Measurements from ENCODE around the gene ERC2.

ERC2 gene

DNA sequence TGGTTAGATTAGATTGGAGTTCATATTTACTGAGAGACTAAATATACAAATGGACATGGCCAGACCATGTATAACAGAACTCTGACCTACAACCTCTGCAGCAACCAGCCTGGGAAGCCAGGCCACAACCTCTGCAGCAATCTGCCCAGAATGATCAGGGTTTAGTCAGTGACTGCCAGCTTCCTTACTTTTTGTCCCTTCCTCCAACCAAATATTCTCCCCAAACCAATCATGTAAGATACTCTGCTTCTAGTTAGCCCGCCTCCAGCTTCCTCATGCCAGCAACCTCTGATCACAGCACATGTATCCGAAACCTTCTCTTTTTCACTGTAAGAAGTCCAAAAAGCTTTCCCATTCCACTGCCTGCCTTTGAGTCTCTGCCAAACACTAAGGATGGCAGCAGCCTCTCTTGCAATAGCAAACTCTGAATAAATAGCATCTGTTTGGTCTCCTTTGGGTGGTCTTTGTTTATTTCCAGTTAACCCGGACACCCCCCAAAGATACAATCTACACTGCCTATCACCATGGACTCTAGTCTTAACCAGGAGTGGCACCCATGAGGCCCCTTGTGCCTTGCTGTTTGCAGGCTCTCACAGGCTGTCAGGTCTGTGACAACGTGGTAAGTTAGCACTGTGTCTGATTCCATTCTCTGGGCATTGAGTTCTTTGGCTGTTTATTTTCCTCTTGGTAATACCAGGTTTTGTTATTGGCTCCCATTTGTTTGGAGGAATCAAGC, 102.2 kb downstream of the ERC2 start:
- H3K9ac ChIP-seq (ENCODE audit: low read length), result no peak overlapping the region
- no peaks in the 10 kb centered on the region for H3K27me3 ChIP-seq (ENCODE audit: control insufficient read depth, insufficient read depth, low read length)
- no peak overlapping the region for H3K4me3 ChIP-seq (ENCODE audit: low read length)
- H3K9me3 ChIP-seq (ENCODE audit: control insufficient read depth, low read depth, low read length), result no peaks in the 10 kb centered on the region
- H3K4me1 ChIP-seq (ENCODE audit: control insufficient read depth, low read depth, low read length), result peaks cover 19% of the 10 kb centered on the region
- H3K27ac ChIP-seq (ENCODE audit: low read length), result no peak overlapping the region
- no peaks in the 10 kb centered on the region for H3K36me3 ChIP-seq (ENCODE audit: control insufficient read depth, low read depth, low read length)

DNA sequence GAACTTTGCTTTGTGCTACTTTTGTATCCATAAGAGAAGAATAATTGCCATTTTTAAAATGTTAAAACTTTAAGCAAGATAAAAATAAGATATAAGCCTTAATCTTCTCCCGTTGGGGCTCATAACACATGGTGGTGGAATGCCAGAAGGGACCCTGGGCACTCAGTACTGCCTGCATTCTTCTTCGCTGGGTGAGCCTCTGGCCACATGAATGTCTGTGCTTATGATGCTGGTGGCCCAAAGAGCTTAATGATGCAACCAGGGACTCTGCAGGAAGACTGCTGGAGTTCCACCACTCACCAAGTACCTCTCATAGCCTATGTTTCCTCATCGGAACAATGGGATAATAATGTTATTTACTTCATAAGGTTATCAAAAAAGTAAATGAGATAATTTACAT, 103.6 kb downstream of the ERC2 start:
- H3K27ac ChIP-seq (ENCODE audit: low read length), result no peak overlapping the region
- no peaks in the 10 kb centered on the region for H3K9me3 ChIP-seq (ENCODE audit: control insufficient read depth, low read depth, low read length)
- peaks cover 15% of the 10 kb centered on the region for H3K4me1 ChIP-seq (ENCODE audit: control insufficient read depth, low read depth, low read length)
- no peak overlapping the region for H3K9ac ChIP-seq (ENCODE audit: low read length)
- no peaks in the 10 kb centered on the region for H3K27me3 ChIP-seq (ENCODE audit: control insufficient read depth, insufficient read depth, low read length)
- no peak overlapping the region for H3K4me3 ChIP-seq (ENCODE audit: low read length)
- no peaks in the 10 kb centered on the region for H3K36me3 ChIP-seq (ENCODE audit: control insufficient read depth, low read depth, low read length)

DNA sequence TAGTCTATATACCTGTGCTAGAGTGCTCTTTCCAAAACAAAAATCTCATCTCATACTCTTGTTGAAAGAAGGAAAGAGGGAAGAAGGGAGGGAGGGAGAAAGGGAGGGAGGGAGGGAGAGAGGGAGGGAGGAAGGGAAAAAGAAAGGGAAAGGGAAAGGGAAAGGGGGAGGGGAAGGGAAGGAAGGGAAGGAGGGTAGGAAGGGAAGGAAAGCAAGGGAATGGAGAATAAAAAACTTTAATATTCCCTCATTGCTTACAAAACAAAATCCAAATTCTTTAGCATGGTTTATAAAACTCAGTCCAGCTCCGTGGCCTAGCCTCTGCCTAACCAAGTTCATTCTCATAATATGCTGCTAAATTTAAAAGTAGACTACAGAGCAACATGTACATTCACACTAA, 104.5 kb downstream of the ERC2 start:
- Histone ChIP-seq H3K27ac (ENCODE audit: low read length) (no peak overlapping the region), H3K36me3 (ENCODE audit: control insufficient read depth, low read depth, low read length) (no peaks in the 10 kb centered on the region), H3K9ac (ENCODE audit: low read length) (no peak overlapping the region), H3K27me3 (ENCODE audit: control insufficient read depth, insufficient read depth, low read length) (no peaks in the 10 kb centered on the region), H3K9me3 (ENCODE audit: control insufficient read depth, low read depth, low read length) (no peaks in the 10 kb centered on the region), H3K4me3 (ENCODE audit: low read length) (no peak overlapping the region), H3K4me1 (ENCODE audit: control insufficient read depth, low read depth, low read length) (peaks cover 15% of the 10 kb centered on the region)

DNA sequence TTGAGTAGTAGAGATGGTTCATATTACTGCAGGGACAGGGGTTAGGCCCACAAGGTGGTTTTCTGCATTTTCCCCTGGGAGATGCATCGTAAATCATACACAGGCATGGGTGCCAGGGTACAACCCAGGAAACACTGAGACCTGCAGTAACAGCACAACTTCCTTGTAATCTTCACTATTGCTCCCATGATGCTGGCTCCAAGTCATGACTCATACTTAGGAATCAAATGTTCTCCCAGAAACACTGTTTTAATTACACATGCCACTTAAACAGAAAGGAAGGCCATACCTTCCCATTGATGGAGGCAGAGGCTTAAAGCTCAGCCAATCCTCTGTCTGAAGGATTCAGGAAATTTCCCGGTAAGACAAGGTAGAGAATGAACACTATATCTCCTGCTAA, 106.5 kb downstream of the ERC2 start:
- Histone ChIP-seq H3K4me1 (ENCODE audit: control insufficient read depth, low read depth, low read length) (peaks cover 14% of the 10 kb centered on the region), H3K4me3 (ENCODE audit: low read length) (no peak overlapping the region), H3K9me3 (ENCODE audit: control insufficient read depth, low read depth, low read length) (no peaks in the 10 kb centered on the region), H3K27me3 (ENCODE audit: control insufficient read depth, insufficient read depth, low read length) (no peaks in the 10 kb centered on the region), H3K9ac (ENCODE audit: low read length) (no peak overlapping the region), H3K27ac (ENCODE audit: low read length) (no peak overlapping the region), H3K36me3 (ENCODE audit: control insufficient read depth, low read depth, low read length) (no peaks in the 10 kb centered on the region)

DNA sequence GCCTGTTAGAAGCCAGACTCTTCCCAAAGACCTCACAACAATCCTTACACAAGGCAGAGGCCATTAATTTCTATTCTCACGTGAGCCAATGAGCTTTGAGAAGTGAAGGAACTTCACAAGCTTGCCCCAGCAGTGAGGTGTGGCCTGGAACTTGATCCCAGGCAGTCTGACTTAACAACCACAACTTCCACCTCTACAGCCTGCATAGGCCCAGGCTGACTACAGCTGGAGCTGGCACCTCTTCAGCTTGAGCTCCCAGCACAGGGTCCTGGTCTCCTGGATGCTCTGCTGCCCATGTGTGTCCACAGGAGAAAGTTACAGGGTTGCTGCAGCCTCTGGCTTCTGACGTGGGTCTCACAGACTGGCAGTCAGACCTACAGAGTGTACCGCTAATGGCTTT, 111.0 kb downstream of the ERC2 start:
- Histone ChIP-seq H3K36me3 (ENCODE audit: control insufficient read depth, low read depth, low read length) (no peaks in the 10 kb centered on the region), H3K27me3 (ENCODE audit: control insufficient read depth, insufficient read depth, low read length) (no peaks in the 10 kb centered on the region), H3K9me3 (ENCODE audit: control insufficient read depth, low read depth, low read length) (no peaks in the 10 kb centered on the region), H3K27ac (ENCODE audit: low read length) (no peak overlapping the region), H3K4me1 (ENCODE audit: control insufficient read depth, low read depth, low read length) (peaks cover 22% of the 10 kb centered on the region), H3K9ac (ENCODE audit: low read length) (no peak overlapping the region), H3K4me3 (ENCODE audit: low read length) (no peak overlapping the region)

DNA sequence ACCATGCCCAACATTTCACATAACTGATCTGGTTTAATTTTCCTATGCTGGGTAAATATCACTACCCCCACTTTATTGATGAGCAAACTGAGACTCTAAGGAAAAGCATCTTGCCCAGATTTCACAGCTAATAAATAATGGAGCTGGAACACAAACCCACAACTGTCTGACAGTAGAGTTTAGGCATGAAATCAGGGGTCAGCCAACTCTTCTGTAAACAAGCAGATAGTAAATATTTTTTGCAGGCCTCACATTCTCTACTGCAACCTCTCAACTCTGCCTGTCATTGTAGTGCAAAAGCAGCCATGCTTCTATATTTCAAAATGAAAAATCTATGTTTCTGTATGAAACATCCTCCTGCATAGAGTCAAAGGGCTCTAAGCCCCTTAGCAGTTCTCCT, 111.5 kb downstream of the ERC2 start:
- Histone ChIP-seq H3K9me3 (ENCODE audit: control insufficient read depth, low read depth, low read length) (no peaks in the 10 kb centered on the region), H3K36me3 (ENCODE audit: control insufficient read depth, low read depth, low read length) (no peaks in the 10 kb centered on the region), H3K27ac (ENCODE audit: low read length) (no peak overlapping the region), H3K9ac (ENCODE audit: low read length) (no peak overlapping the region), H3K4me3 (ENCODE audit: low read length) (no peak overlapping the region), H3K4me1 (ENCODE audit: control insufficient read depth, low read depth, low read length) (peaks cover 22% of the 10 kb centered on the region), H3K27me3 (ENCODE audit: control insufficient read depth, insufficient read depth, low read length) (no peaks in the 10 kb centered on the region)

DNA sequence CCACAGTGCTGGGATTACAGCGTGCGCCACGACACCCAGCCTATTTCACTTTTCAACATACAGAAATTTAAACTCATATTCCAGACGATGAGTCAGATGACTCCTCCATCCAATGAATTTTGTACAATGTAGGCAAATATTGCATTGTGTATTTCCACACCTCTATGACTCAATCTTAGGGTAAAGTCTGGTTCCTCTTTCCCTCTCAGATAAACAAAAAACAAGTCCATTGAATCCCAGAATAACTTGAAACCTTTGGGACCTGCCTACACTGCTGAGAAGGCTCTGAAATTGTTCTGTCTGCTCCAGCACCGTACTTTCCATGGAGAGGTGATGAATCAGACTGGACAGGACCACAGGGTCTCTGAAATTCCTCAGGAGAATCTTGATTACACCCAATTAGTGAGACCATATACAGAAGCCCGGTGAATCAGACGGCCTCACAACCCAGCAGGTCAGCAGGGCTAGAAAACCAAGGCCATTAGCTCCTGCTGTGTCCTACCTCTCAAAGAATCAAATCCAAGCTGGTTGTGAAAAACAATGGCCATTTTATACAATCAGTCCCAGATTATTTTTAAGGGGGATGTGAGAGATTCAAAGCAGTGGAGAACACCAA, 112.6 kb downstream of the ERC2 start:
- no peak overlapping the region for H3K4me3 ChIP-seq (ENCODE audit: low read length)
- H3K27ac ChIP-seq (ENCODE audit: low read length), result peak overlapping the region; percentile 35
- H3K9me3 ChIP-seq (ENCODE audit: control insufficient read depth, low read depth, low read length), result no peaks in the 10 kb centered on the region
- H3K27me3 ChIP-seq (ENCODE audit: control insufficient read depth, insufficient read depth, low read length), result no peaks in the 10 kb centered on the region
- no peak overlapping the region for H3K9ac ChIP-seq (ENCODE audit: low read length)
- peaks cover 22% of the 10 kb centered on the region for H3K4me1 ChIP-seq (ENCODE audit: control insufficient read depth, low read depth, low read length)
- no peaks in the 10 kb centered on the region for H3K36me3 ChIP-seq (ENCODE audit: control insufficient read depth, low read depth, low read length)

DNA sequence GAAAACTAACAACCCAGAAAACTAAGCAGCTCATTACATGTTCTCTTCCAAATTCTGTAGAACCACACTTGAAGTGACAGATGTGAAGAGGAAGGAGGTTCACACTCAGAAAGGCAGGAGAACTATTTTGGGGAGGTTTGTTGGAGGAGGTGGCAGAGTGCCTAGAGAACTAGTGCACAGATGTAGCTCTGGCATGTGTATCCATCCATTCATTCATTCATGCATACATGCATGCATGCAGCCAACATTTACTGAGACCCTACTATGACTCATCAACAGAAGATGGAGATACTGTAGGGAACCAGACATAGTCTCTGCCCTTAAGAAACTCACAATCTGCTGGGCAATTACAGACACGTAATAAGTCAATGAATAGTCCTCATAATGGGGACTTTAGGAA, 116.7 kb downstream of the ERC2 start:
- H3K27me3 ChIP-seq (ENCODE audit: control insufficient read depth, insufficient read depth, low read length), result no peaks in the 10 kb centered on the region
- H3K4me3 ChIP-seq (ENCODE audit: low read length), result no peak overlapping the region
- H3K9me3 ChIP-seq (ENCODE audit: control insufficient read depth, low read depth, low read length), result no peaks in the 10 kb centered on the region
- peaks cover 12% of the 10 kb centered on the region for H3K4me1 ChIP-seq (ENCODE audit: control insufficient read depth, low read depth, low read length)
- no peaks in the 10 kb centered on the region for H3K36me3 ChIP-seq (ENCODE audit: control insufficient read depth, low read depth, low read length)
- H3K27ac ChIP-seq (ENCODE audit: low read length), result no peak overlapping the region
- H3K9ac ChIP-seq (ENCODE audit: low read length), result no peak overlapping the region

DNA sequence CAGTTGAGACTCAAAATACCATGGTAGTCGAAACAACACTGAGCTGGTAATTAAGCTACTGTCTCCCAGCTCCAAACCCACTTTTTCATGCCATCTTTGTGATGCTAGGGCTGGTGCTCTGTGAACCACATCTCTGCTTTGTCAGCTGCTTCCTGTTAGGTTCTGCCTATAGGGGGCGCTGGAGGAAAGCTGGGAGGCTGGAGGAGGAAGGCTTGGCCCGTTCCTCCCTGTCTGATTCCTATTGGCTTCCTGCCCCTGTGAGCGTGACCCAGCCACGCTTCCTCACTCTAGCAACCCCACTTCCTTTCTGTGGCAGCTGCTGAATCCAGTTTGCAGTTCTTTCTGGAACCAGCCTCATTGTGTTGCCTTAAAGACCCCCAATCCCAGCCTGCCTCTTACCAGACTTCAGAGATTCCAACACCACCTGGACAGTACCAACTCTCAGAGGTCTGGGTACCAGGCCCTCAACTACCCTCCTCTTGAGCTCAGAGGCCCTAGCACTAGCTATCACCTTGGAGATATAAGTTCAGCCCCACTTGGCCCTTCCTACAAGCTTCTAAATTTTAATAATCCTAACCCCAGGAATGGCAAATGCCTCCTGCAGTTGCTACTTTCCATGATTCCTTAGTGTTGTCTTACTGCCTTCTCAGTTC, 120.9 kb downstream of the ERC2 start:
- no peaks in the 10 kb centered on the region for H3K9me3 ChIP-seq (ENCODE audit: control insufficient read depth, low read depth, low read length)
- H3K9ac ChIP-seq (ENCODE audit: low read length), result no peak overlapping the region
- no peaks in the 10 kb centered on the region for H3K36me3 ChIP-seq (ENCODE audit: control insufficient read depth, low read depth, low read length)
- H3K4me1 ChIP-seq (ENCODE audit: control insufficient read depth, low read depth, low read length), result no peaks in the 10 kb centered on the region
- no peaks in the 10 kb centered on the region for H3K27me3 ChIP-seq (ENCODE audit: control insufficient read depth, insufficient read depth, low read length)
- H3K27ac ChIP-seq (ENCODE audit: low read length), result no peak overlapping the region
- no peak overlapping the region for H3K4me3 ChIP-seq (ENCODE audit: low read length)

DNA sequence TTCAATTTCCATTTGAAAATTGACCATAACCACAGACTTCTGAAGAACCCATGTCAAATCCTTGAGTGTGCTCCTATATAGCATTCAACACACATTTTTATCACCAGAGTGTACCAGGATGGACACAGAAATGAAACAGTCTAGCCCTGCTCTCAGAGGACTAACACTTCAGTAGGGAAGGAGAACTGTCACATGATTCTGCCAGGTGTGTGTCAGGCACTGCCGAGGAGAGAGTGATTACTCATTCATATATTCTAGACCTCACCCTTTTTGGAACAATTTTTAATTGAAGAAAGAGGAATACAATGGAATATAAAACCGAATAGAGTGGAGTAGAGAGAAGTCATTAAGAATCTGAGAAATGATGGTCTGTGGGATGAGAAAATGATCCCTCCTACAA, 125.8 kb downstream of the ERC2 start:
- no peaks in the 10 kb centered on the region for H3K9me3 ChIP-seq (ENCODE audit: control insufficient read depth, low read depth, low read length)
- H3K4me1 ChIP-seq (ENCODE audit: control insufficient read depth, low read depth, low read length), result no peaks in the 10 kb centered on the region
- H3K36me3 ChIP-seq (ENCODE audit: control insufficient read depth, low read depth, low read length), result no peaks in the 10 kb centered on the region
- no peaks in the 10 kb centered on the region for H3K27me3 ChIP-seq (ENCODE audit: control insufficient read depth, insufficient read depth, low read length)
- H3K4me3 ChIP-seq (ENCODE audit: low read length), result no peak overlapping the region
- no peak overlapping the region for H3K27ac ChIP-seq (ENCODE audit: low read length)
- H3K9ac ChIP-seq (ENCODE audit: low read length), result no peak overlapping the region

DNA sequence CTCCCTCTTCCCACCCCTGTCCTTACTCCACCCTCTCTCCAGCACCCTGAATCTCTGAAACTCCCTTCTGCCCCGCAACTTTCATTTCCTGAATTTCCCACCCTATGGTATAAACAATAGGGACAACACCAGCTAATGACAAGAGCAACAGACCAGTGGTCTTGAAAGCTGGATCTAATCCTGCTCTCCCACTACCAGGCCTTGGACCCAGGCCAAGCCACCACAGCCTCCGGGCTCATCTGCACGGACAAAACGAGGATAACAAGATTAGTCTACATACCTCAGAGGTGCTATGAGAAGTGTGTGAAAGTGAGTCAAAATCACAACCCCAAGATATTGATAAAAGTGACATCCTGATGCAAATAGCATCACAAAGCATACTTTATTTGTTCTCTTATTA, 128.6 kb downstream of the ERC2 start:
- Histone ChIP-seq H3K4me1 (ENCODE audit: control insufficient read depth, low read depth, low read length) (no peaks in the 10 kb centered on the region), H3K9ac (ENCODE audit: low read length) (no peak overlapping the region), H3K9me3 (ENCODE audit: control insufficient read depth, low read depth, low read length) (no peaks in the 10 kb centered on the region), H3K27me3 (ENCODE audit: control insufficient read depth, insufficient read depth, low read length) (no peaks in the 10 kb centered on the region), H3K27ac (ENCODE audit: low read length) (no peak overlapping the region), H3K4me3 (ENCODE audit: low read length) (no peak overlapping the region), H3K36me3 (ENCODE audit: control insufficient read depth, low read depth, low read length) (no peaks in the 10 kb centered on the region)

DNA sequence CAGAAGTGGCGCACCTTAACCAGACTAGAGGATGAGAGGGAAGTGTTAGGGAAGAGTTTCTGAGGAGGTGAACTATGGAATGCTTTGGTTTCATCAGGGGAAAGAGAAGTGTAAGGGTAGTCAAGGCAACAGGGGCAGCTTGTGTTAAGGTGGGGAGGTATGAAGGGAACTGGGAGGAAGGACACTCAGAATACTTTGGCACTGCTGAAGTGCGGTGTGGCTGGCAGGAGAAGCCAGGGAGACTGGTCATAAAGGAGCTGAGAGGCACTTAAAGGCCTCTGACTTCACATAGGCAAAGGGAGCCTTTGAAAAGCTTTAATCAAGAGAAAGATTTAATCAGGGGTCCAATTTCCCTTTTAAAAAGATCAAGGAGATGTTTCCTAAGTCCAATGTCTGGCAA, 129.0 kb downstream of the ERC2 start:
- no peak overlapping the region for H3K4me3 ChIP-seq (ENCODE audit: low read length)
- H3K27ac ChIP-seq (ENCODE audit: low read length), result no peak overlapping the region
- no peak overlapping the region for H3K9ac ChIP-seq (ENCODE audit: low read length)
- no peaks in the 10 kb centered on the region for H3K4me1 ChIP-seq (ENCODE audit: control insufficient read depth, low read depth, low read length)
- H3K27me3 ChIP-seq (ENCODE audit: control insufficient read depth, insufficient read depth, low read length), result no peaks in the 10 kb centered on the region
- no peaks in the 10 kb centered on the region for H3K36me3 ChIP-seq (ENCODE audit: control insufficient read depth, low read depth, low read length)
- H3K9me3 ChIP-seq (ENCODE audit: control insufficient read depth, low read depth, low read length), result no peaks in the 10 kb centered on the region

Data from iPS-18a (cell line).